Measurements from ENCODE around the gene CNR2.
"Not testable (repeated sequence)": the region's sequence is repeated elsewhere in the genome, so short reads cannot be mapped to it uniquely, and the experiment has no call there.

Gene CNR2

GRCh38 chr1:23916209-23917131, 3.3 kb upstream of the CNR2 start:
- DNase-seq: peak; percentile 21

GRCh38 chr1:23915466-23915865, 2.3 kb upstream of the CNR2 start:
- DNase-seq: no peak

DNA sequence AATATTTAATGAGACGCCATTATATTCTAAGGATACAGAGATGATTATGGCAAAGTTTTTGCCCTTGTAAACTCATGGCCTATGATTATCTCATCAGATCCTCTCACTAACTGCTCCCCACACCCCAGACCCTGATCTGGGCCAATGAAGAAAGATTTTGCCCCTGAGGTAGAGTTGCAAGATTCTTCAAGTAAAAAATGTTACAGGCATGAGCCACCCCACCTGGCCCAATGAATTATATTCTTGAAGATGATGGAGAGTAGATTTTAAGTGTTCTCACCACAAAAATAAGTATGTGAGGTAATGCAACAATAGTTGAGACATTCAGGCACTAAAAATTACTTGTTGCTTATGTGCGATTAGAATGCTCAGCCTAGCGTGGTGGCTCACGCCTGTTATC, 1.8 kb upstream of the CNR2 start:
- DNase-seq: no peak

GRCh38 chr1:23911921-23912320, 1.2 kb downstream of the CNR2 start:
- DNase-seq: no peak

DNA sequence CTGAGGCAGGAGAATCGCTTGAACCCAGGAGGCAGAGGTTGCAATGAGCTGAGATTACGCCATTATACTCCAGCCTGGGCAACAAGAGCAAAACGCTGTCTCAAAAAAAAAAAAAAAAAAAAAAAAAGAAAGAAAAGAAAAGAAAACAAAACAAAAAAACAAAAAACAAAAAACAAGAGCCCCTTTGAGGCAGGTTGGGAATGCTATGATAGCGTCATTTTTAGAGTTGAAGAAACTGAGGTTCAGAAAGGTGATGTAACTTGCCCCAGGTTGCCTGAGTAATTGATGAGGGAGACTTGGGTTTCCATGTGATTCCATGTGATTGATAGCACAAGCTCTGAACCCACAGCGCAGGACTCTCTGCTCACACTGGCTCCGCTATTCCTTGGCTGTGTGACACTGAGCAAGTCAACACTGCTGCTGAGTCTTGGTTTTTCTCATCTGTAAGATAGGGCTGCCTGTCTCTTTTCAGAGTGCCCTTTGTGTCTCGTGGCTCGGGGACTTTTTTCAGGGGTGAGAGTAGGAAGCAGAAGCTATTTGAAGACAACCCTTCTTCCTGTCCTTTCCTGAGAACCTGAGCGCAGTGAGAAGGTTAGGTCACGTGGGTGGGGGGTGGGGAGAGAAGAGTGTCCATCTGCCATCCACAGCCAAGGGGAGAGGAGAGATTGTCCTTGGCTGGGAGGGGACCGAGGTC, 2.5 kb downstream of the CNR2 start:
- no peak for DNase-seq

DNA sequence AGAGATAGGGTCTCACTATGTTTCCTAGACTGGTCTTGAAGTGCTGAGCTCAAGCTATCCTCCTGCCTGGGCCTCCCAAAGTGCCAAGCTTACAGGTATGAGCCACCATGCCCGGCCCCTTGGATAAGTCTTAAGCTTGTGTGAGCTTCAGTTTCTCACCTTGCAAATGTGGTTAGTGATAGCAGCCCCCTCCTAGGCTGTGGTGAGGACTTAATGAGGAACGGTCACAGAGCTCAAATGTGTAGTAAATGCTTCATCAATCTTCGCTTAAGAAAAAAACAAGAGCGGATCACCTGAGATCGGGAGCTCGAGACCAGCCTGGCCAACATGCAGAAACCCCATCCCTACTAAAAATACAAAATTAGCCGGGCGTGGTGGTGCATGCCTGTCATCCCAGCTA, 3.0 kb downstream of the CNR2 start:
- DNase-seq: no peak

- no peak for DNase-seq
These were observed 3.8 kb downstream of the CNR2 start for GRCh38 chr1:23909412-23909811.

GRCh38 chr1:23908453-23909341, 4.5 kb downstream of the CNR2 start:
- no peak for DNase-seq

- no peak for DNase-seq
These were observed 6.4 kb downstream of the CNR2 start for GRCh38 chr1:23906731-23907130.

GRCh38 chr1:23905461-23906025, 7.6 kb downstream of the CNR2 start:
- DNase-seq: no peak

DNA sequence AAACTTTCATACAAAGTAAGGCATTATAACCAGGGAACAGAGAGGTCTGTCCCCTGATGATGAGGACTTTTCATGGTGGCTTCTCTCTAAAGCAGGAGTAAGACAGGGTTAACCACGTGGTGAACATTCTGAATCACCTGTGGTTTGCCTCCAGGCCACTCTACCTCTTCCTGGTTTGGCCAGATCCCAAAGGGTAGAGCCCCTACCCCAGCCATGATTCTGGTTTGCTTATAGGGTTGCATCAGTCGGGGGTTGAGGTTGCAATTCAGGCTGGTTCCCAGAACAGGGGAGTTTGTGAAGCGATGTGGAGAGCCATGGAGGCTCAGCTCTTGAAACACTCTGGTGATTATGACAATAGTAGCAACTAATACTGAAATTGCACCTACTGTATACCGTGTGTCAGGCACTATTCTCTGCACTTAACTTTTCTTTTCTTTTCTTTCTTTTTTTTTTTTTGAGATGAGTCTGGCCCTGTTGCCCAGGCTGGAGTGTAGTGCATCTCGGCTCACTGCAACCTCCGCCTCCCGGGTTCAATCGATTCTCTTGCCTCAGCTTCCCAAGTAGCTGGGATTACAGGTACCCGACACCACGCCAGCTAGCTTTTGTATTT, 8.3 kb downstream of the CNR2 start:
- no peak for DNase-seq

DNA sequence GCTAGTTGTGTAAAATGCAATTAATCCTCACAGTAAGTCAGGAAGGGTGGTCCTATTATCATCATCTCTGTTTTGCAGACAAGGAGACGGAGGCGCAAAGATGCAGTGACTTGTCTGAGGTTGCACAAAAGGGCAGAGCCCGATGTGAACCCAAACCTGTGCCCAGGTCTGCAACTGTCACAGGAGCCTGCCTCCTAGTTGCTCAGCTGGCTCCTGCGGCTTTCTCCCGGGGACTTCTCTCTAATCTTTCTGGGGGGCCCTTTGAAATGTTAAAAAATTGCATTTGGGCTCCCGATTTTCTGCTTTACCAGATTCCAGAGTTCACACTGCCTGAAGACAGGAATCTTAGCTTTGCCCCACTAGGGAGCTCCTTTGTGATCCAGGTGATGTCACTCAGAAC, 9.4 kb downstream of the CNR2 start:
- no peak for DNase-seq

DNA sequence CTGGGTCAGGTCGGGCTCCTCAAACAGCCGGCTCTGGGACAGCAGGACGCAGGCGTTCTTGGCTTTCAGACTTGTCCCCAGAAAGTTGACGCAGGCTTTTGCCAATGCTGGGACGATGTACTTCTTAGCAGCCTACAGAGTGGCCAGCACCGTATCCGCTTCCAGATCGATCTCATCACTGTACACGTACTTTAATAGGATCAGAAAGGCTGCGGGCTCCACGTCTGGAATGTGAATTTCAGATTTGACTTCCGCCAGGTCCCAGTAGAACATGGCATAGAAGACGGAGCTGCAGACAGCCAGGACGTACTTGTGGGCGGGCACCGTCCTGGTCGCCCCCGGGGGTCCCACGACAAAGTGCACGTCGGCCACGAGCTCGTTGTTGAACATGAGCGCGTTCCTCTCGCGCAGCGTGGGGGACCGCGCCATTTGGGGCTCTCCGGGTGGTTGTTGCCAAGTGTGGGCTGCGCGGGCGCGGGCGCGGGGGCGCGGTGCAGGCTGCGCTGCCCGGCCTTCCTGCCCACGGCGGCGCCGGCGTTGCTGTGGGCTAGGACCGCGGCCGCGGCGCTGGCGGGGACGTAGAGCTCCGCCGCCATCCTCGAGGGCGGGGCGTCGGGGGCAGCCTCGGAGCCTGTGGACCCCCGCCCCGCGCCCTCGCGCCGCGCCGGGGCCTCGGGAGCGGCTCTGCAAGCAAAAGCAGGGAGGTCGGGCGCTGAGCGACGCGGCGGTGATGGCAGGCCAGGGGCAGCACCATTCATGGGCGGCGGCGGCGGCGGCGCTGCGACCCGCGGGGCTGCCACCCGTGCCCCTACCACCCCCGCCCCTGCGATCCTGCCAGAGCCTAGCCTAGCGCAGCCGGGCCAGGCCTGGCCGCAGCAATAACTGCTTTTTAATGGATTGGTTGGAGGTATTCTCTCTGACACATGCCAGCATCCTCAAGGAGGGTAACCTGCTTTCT, 10.6 kb downstream of the CNR2 start:
- DNase-seq: peak; percentile 7

DNA sequence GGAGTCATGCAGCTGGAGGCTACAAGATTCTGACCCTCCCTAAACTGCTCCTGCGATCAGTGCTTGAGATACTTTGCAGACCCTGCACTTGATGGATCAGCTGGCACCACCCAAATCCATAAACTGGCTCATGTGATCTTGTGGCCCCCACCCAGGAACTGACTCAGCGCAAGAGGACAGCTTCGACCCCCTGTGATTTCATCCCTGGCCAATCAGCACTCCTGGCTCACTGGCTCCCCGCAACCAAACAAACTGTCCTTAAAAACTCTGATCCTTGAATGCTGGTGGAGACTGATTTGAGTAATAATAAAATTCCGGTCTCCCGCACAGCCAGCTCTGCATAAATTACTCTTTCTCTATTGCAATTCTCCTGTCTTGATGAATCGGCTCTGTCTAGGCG, 13.1 kb downstream of the CNR2 start:
- not testable (repeated sequence) for DNase-seq

DNA sequence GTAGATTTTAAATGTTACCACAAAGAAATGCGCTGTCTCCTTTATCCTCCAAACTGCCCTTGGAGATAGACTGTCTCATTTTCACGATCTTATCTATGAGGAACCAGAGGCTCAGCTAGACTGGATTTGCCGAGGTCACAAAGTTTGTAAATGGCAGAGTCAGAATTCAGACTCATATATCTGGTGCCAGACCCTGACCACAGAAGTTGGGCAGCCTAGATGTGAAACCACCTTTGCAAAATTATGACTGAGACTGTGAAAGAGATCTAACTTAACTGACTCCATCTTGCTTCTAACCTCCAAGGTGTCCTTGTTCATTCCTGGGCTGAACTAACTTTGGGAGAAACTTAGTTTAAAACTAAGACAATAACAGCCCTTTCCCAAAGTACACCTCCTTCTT, 14.1 kb downstream of the CNR2 start:
- DNase-seq: no peak

DNA sequence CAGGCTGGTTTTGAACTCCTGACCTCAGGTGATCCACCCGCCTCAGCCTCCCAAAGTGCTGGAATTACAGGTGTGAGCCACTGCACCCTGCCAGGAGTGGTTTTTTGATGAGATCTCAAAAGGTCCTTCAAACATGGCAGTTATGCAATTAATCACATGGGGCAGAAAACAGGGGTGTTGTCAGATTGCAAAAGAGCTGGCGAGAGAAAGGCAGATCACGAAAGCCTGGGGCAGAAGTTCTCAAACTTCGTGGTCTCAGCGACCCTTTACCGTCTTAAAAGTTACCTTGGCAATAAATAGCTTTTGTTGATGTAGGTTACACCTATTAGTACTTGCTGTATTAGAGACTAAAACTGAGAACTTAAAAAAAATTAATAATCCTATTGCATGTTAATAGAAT, 16.1 kb downstream of the CNR2 start:
- no peak for DNase-seq

DNA sequence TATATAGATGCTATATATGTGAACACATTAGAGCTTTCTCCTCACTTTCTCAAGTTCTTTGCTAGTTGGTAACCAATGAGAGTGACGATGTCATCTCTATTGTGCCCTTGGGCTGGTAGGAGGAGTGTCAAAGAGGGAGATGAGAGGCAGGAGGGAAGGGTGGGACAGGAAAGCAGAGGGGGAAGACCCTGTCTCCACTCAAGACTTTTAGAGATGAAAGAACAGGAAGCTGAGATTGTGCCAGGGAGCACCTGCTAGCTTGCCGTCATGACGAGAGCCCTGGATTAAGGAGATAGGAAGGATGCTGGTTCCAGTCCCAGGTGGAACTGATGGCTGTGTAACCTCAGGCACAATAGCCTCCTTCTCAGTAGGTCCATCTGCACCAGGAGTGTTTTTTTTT, 16.7 kb downstream of the CNR2 start:
- no peak for DNase-seq

- DNase-seq: no peak
These were observed 17.2 kb downstream of the CNR2 start for GRCh38 chr1:23895993-23896392.

GRCh38 chr1:23895082-23895481, 18.1 kb downstream of the CNR2 start:
- no peak for DNase-seq

- no peak for DNase-seq
These were observed 24.1 kb downstream of the CNR2 start for GRCh38 chr1:23889074-23889473.

GRCh38 chr1:23885222-23885621, 27.9 kb downstream of the CNR2 start:
- DNase-seq: no peak
